DOHH2 (cell line): ENCODE measurements around the gene SMC6.

Experiments used
- H3F3A ChIP-seq: fragments of 200-600 bp; sonication (generic), shearing (Covaris generic); 2 replicates; pipeline ENCODE4 v1.6.0; 2016; ENCODE audit warnings: antibody characterized with exemption, mild to moderate bottlenecking; ENCODE audit not compliant: control insufficient read depth, insufficient read depth
- H3K27ac ChIP-seq: fragments of 200-600 bp; sonication (generic); 2 replicates; pipeline ENCODE4 v1.5.1; 2014; ENCODE audit warnings: low read depth, mild to moderate bottlenecking, low read length, moderate library complexity
- H3K27me3 ChIP-seq: fragments of 200-600 bp; sonication (generic); 2 replicates; pipeline ENCODE4 v1.6.1; 2014; ENCODE audit warnings: mild to moderate bottlenecking, low read length, mixed read lengths; ENCODE audit not compliant: control insufficient read depth
- H3K36me3 ChIP-seq: fragments of 200-600 bp; sonication (generic); 2 replicates; pipeline ENCODE4 v1.6.1; 2014; ENCODE audit warnings: mild to moderate bottlenecking, low read length, moderate library complexity, mixed read lengths; ENCODE audit not compliant: control insufficient read depth
- H3K4me1 ChIP-seq: fragments of 200-600 bp; sonication (generic); 2 replicates; pipeline ENCODE4 v1.6.1; 2014; ENCODE audit warnings: mild to moderate bottlenecking, low read length, mixed read lengths; ENCODE audit not compliant: control insufficient read depth
- H3K4me2 ChIP-seq: fragments of 200-600 bp; sonication (generic); 2 replicates; pipeline ENCODE4 v1.6.0; 2014; ENCODE audit warnings: mild to moderate bottlenecking, low read length, moderate library complexity
- H3K4me3 ChIP-seq: fragments of 200-600 bp; sonication (generic); 2 replicates; pipeline ENCODE4 v1.5.1; 2014; ENCODE audit warnings: mild to moderate bottlenecking, low read length, mixed read lengths
- H3K79me2 ChIP-seq: fragments of 200-600 bp; sonication (generic); 2 replicates; pipeline ENCODE4 v1.6.1; 2014; ENCODE audit warnings: mild to moderate bottlenecking, low read length, mixed read lengths; ENCODE audit not compliant: control insufficient read depth
- H3K9me2 ChIP-seq: fragments of 200-600 bp; sonication (generic); replicated peaks from 2 replicates; pipeline ENCODE4 v1.6.1; 2014; ENCODE audit warnings: mild to moderate bottlenecking, low read length, mixed read lengths; ENCODE audit not compliant: control insufficient read depth
- H3K9me3 ChIP-seq: fragments of 200-600 bp; sonication (generic); 2 replicates; pipeline ENCODE4 v1.6.1; 2014; ENCODE audit warnings: antibody characterized with exemption, low read length, mixed read lengths; ENCODE audit not compliant: control insufficient read depth, insufficient read depth
- H4K20me1 ChIP-seq: fragments of 200-600 bp; sonication (generic); 2 replicates; pipeline ENCODE4 v1.6.0; 2014; ENCODE audit warnings: low read depth, mild to moderate bottlenecking, antibody characterized with exemption, low read length, moderate library complexity; ENCODE audit not compliant: control insufficient read depth, insufficient read depth
- CTCF ChIP-seq: fragments of 200-600 bp; sonication (generic); IDR thresholded peaks from one replicate; pipeline ENCODE4 v1.5.1; 2014; ENCODE audit warnings: antibody characterized with exemption, mild to moderate bottlenecking, low read depth, low read length; ENCODE audit not compliant: poor library complexity, severe bottlenecking
- EZH2phosphoT487 ChIP-seq: fragments of 200-600 bp; sonication (generic); IDR thresholded peaks from 2 replicates; pipeline ENCODE4 v1.6.1; 2017; ENCODE audit warnings: borderline replicate concordance, mild to moderate bottlenecking, antibody characterized with exemption, low read length, moderate library complexity, mixed read lengths

Gene SMC6

GRCh38 chr2:17718689-17719088 is 34.9 kb downstream of the SMC6 start:
- H4K20me1 ChIP-seq: no peaks in the 10 kb centered on the region
- no peak overlapping the region for H3K4me2 ChIP-seq
- H3K79me2 ChIP-seq: no peaks in the 10 kb centered on the region
- no peak overlapping the region for H3K27ac ChIP-seq
- H3K27me3 ChIP-seq: no peaks in the 10 kb centered on the region
- no peaks in the 10 kb centered on the region for H3K9me3 ChIP-seq
- peaks cover 88% of the 10 kb centered on the region for H3K36me3 ChIP-seq
- no peaks in the 10 kb centered on the region for H3K4me1 ChIP-seq
- peaks cover 15% of the 10 kb centered on the region; the same call in 1 of the 2 replicates for H3F3A ChIP-seq
- H3K4me3 ChIP-seq: no peak overlapping the region
- TF ChIP-seq EZH2phosphoT487 (no peak), CTCF (no peak)
- no peaks in the 10 kb centered on the region for H3K9me2 ChIP-seq

GRCh38 chr2:17717666-17718065 is 35.9 kb downstream of the SMC6 start:
- H3K27ac ChIP-seq: no peak overlapping the region
- no peaks in the 10 kb centered on the region for H3K4me1 ChIP-seq
- H3K4me2 ChIP-seq: no peak overlapping the region
- H3F3A ChIP-seq: peaks cover 15% of the 10 kb centered on the region; the same call in 1 of the 2 replicates
- no peaks in the 10 kb centered on the region for H4K20me1 ChIP-seq
- H3K79me2 ChIP-seq: no peaks in the 10 kb centered on the region
- no peak overlapping the region for H3K4me3 ChIP-seq
- H3K9me2 ChIP-seq: no peaks in the 10 kb centered on the region
- no peaks in the 10 kb centered on the region for H3K27me3 ChIP-seq
- peaks cover 89% of the 10 kb centered on the region for H3K36me3 ChIP-seq
- no peaks in the 10 kb centered on the region for H3K9me3 ChIP-seq
- TF ChIP-seq EZH2phosphoT487 (no peak), CTCF (no peak)

- no peaks in the 10 kb centered on the region for H3K9me2 ChIP-seq
- H3K36me3 ChIP-seq: peaks cover 83% of the 10 kb centered on the region
Measured at GRCh38 chr2:17713291-17713690, 40.3 kb downstream of the SMC6 start.

More at GRCh38 chr2:17713291-17713690, 40.3 kb downstream of the SMC6 start:
- Histone ChIP-seq H3K4me2 (no peak overlapping the region), H3K27me3 (no peaks in the 10 kb centered on the region), H3K4me1 (no peaks in the 10 kb centered on the region), H3F3A (no peaks in the 10 kb centered on the region), H3K9me3 (no peaks in the 10 kb centered on the region), H3K79me2 (no peaks in the 10 kb centered on the region), H4K20me1 (no peaks in the 10 kb centered on the region), H3K4me3 (no peak overlapping the region), H3K27ac (no peak overlapping the region)
- TF ChIP-seq CTCF: no peak
- no peak for TF ChIP-seq EZH2phosphoT487
